ENCODE data around the gene FTCD.

FTCD gene

GRCh38 chr21:46116776-46117585, 38.4 kb downstream of the FTCD start:
- no peak overlapping the region for H3K4me3 ChIP-seq (ENCODE audit: low read depth, low read length)
- ChIA-PET CTCF (interaction anchor here (0.5 to 7.0 kb wide), 7 partner anchors 10 to 145 kb away, joined by 3 to 59 read pairs (median 6); no protein-coding TSS in a partner anchor), POLR2A (no interaction called here)
- TF ChIP-seq CTCF (IDR thresholded peaks at IDR 0.05; ENCODE audit: insufficient read depth, low read length, missing control alignments): no peak
- no peak for DNase-seq (ENCODE audit: low read depth, low spot score)

- ChIA-PET CTCF (interaction anchor here (0.5 to 7.0 kb wide), 5 partner anchors 9 to 149 kb away, joined by 3 to 59 read pairs (median 6); no protein-coding TSS in a partner anchor), POLR2A (no interaction called here)
- no peak overlapping the region for H3K4me3 ChIP-seq (ENCODE audit: low read depth, low read length)
- no peak for TF ChIP-seq CTCF (IDR thresholded peaks at IDR 0.05; ENCODE audit: insufficient read depth, low read length, missing control alignments)
- DNase-seq (ENCODE audit: low read depth, low spot score): no peak
These were observed 39.1 kb downstream of the FTCD start for GRCh38 chr21:46116189-46116775.

- DNase-seq (ENCODE audit: low read depth, low spot score): no peak
- ChIA-PET CTCF (interaction anchor here (1.1 to 2.9 kb wide), 2 partner anchors 27 to 148 kb away, joined by 3 to 12 read pairs; no protein-coding TSS in a partner anchor), POLR2A (no interaction called here)
- TF ChIP-seq CTCF (IDR thresholded peaks at IDR 0.05; ENCODE audit: insufficient read depth, low read length, missing control alignments): no peak
- H3K4me3 ChIP-seq (ENCODE audit: low read depth, low read length): no peak overlapping the region
These were observed 39.8 kb downstream of the FTCD start for GRCh38 chr21:46115441-46116188.

- TF ChIP-seq CTCF (IDR thresholded peaks at IDR 0.05; ENCODE audit: insufficient read depth, low read length, missing control alignments): no peak
- POLR2A ChIA-PET: interaction anchor here (0.6 kb wide), 1 partner anchor 16 kb away, joined by 3 read pairs; no protein-coding TSS in a partner anchor
These were observed 40.4 kb downstream of the FTCD start for GRCh38 chr21:46114963-46115362.

GRCh38 chr21:46113497-46114176, 41.7 kb downstream of the FTCD start:
- POLR2A ChIA-PET: interaction anchor here (0.6 kb wide), 1 partner anchor 103 kb away, joined by 4 read pairs; no protein-coding TSS in a partner anchor
- CTCF ChIA-PET: interaction anchor here (0.9 to 2.9 kb wide), 6 partner anchors 8 to 142 kb away, joined by 3 to 12 read pairs (median 4); partner anchors contain the start of gene COL6A1
- H3K4me3 ChIP-seq (ENCODE audit: low read depth, low read length): no peak overlapping the region
- TF ChIP-seq CTCF (IDR thresholded peaks at IDR 0.05; ENCODE audit: insufficient read depth, low read length, missing control alignments): no peak
- DNase-seq (ENCODE audit: low read depth, low spot score): no peak

More at GRCh38 chr21:46114963-46115362, 40.4 kb downstream of the FTCD start:
- H3K4me3 ChIP-seq (ENCODE audit: low read depth, low read length): no peak overlapping the region
- CTCF ChIA-PET: interaction anchor here (1.1 to 2.9 kb wide), 3 partner anchors 28 to 148 kb away, joined by 3 to 12 read pairs (median 5); partner anchors contain the start of gene COL6A1
- no peak for DNase-seq (ENCODE audit: low read depth, low spot score)
